ENCODE data around the gene SAPCD2. TPM values are rescaled to one million over a fixed set of nuclear protein-coding genes. Genes with fewer than 3 reads are reported as not detected.

The SAPCD2 gene
- total and polyA plus RNA-seq, 2 experiments from 2014 or later = 13.4 to 60.3 TPM

DNA sequence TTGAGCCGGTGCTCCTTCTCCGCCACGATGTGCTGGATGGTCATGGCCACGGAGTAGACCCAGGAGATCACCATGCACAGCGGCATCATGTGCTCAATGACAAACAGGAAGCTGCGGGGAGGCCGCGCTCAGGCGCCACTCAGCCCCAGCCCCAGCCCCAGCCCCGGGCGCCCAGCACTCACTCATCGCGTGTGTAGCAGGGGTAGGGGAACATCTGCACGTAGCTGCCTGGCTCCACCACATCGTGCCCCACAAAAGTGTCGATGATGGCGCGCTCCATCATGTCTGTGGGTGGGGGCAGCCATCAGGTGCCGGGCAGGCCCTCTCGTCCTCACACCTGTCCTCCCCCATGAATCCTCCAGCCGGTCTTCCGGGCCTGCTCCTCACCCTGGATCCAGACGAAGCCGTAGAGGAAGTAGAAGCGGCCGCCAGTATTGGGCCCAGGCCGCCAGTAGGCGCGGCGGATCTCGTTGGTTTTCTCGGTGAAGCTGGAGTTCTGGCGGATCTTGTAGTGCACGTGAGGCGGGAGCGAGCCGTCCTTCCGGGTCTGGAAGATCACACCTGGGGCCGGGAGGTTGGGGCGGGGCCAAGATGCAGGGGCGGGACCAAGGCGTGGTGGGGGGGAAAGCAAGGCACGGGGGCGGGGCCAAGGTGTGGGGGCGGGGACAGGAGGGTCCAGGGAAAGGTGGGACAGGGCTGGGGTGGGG is 52.4 kb downstream of the SAPCD2 start:
- Histone ChIP-seq H3F3A (replicated peaks; ENCODE audit: low read depth) (0 out of 2 replicates have a peak, but pooled peaks cover 3% of the 10 kb centered on the region), H3K27ac (ENCODE audit: low read depth) (no peak overlapping the region), H3K9me2 (ENCODE audit: insufficient read depth) (no peaks in the 10 kb centered on the region), H3K36me3 (ENCODE audit: insufficient read depth) (no peaks in the 10 kb centered on the region), H3K4me2 (no peak overlapping the region), H3K4me1 (ENCODE audit: insufficient read depth) (peaks cover 4% of the 10 kb centered on the region; the same call in 1 of the 2 replicates), H3K4me3 (no peak overlapping the region), H3K79me2 (replicated peaks; ENCODE audit: insufficient read depth) (no peaks in the 10 kb centered on the region), H2AFZ (no peak overlapping the region), H4K20me1 (replicated peaks; ENCODE audit: insufficient read depth) (no peaks in the 10 kb centered on the region), H3K27me3 (ENCODE audit: insufficient read depth) (no peaks in the 10 kb centered on the region)
- Mint-ChIP-seq H3K9me3 (no peaks in the 10 kb centered on the region), H3K27ac (no peak overlapping the region), H3K27me3 (ENCODE audit: insufficient read depth, low read depth, poor library complexity) (peaks cover 7% of the 10 kb centered on the region), H3K4me3 (no peak overlapping the region), H3K4me1 (no peaks in the 10 kb centered on the region; the same call in 2 of the 3 replicates), H3K36me3 (ENCODE audit: low read depth) (peaks cover 2% of the 10 kb centered on the region; the same call in 1 of the 3 replicates)
- TF ChIP-seq, protein P1, sequence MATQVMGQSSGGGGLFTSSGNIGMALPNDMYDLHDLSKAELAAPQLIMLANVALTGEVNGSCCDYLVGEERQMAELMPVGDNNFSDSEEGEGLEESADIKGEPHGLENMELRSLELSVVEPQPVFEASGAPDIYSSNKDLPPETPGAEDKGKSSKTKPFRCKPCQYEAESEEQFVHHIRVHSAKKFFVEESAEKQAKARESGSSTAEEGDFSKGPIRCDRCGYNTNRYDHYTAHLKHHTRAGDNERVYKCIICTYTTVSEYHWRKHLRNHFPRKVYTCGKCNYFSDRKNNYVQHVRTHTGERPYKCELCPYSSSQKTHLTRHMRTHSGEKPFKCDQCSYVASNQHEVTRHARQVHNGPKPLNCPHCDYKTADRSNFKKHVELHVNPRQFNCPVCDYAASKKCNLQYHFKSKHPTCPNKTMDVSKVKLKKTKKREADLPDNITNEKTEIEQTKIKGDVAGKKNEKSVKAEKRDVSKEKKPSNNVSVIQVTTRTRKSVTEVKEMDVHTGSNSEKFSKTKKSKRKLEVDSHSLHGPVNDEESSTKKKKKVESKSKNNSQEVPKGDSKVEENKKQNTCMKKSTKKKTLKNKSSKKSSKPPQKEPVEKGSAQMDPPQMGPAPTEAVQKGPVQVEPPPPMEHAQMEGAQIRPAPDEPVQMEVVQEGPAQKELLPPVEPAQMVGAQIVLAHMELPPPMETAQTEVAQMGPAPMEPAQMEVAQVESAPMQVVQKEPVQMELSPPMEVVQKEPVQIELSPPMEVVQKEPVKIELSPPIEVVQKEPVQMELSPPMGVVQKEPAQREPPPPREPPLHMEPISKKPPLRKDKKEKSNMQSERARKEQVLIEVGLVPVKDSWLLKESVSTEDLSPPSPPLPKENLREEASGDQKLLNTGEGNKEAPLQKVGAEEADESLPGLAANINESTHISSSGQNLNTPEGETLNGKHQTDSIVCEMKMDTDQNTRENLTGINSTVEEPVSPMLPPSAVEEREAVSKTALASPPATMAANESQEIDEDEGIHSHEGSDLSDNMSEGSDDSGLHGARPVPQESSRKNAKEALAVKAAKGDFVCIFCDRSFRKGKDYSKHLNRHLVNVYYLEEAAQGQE (IDR thresholded peaks at IDR 0.05; ENCODE audit: unreplicated experiment) = no peak
- no peak for TF ChIP-seq CREB1 (CRISPR knock-in tag; IDR thresholded peaks at IDR 0.05; ENCODE audit: low read depth)
- no peak for TF ChIP-seq STAT1 (IDR thresholded peaks at IDR 0.05; ENCODE audit: unreplicated experiment)
- no peak for TF ChIP-seq EZH2 (IDR thresholded peaks at IDR 0.05; ENCODE audit: low read depth, unreplicated experiment)
- no peak for TF ChIP-seq ETS1 (IDR thresholded peaks at IDR 0.05)
- DNase-seq (ENCODE audit: low spot score) (peak; percentile 65), ATAC-seq (peak; percentile 3; the same call in 2 of the 3 replicates)

DNA sequence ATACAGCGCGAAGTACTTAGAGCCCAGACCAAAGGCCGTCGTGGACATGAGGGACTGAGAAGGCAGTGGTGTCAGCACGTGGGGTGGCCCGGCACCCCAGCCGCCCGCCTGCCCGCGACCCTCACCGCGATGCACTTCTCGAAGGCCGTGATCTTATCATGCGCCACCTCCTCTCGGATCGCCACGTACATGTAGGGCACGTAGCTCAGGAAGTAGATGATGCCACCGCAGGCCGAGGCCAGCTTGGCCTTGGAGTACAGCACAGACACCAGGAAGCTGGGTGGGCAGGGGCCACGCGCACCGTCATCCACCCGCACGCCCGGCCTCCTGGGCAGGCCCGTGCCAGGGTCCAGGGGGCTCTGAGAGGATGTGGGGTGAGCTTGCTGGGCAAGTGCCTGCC is 53.3 kb downstream of the SAPCD2 start:
- no peaks in the 10 kb centered on the region for H3K9me3 Mint-ChIP-seq
- peaks cover 2% of the 10 kb centered on the region; the same call in 1 of the 3 replicates for H3K36me3 Mint-ChIP-seq (ENCODE audit: low read depth)
- H3K4me3 Mint-ChIP-seq = no peak overlapping the region
- H3K27me3 ChIP-seq (ENCODE audit: insufficient read depth) = no peaks in the 10 kb centered on the region
- H3K4me1 Mint-ChIP-seq = no peaks in the 10 kb centered on the region; the same call in 2 of the 3 replicates
- no peak overlapping the region for H3K27ac ChIP-seq (ENCODE audit: low read depth)
- no peaks in the 10 kb centered on the region for H3K79me2 ChIP-seq (replicated peaks; ENCODE audit: insufficient read depth)
- no peaks in the 10 kb centered on the region for H3F3A ChIP-seq (replicated peaks; ENCODE audit: low read depth)
- H3K4me2 ChIP-seq = no peak overlapping the region
- H2AFZ ChIP-seq = no peak overlapping the region
- no peak overlapping the region for H3K27ac Mint-ChIP-seq
- DNase-seq (ENCODE audit: low spot score) = no peak
- ATAC-seq = no peak
- no peaks in the 10 kb centered on the region for H3K36me3 ChIP-seq (ENCODE audit: insufficient read depth)
- H3K27me3 Mint-ChIP-seq (ENCODE audit: insufficient read depth, low read depth, poor library complexity) = peaks cover 6% of the 10 kb centered on the region
- H3K9me2 ChIP-seq (ENCODE audit: insufficient read depth) = no peaks in the 10 kb centered on the region
- H3K4me3 ChIP-seq = no peak overlapping the region
- no peaks in the 10 kb centered on the region for H4K20me1 ChIP-seq (replicated peaks; ENCODE audit: insufficient read depth)
- no peaks in the 10 kb centered on the region for H3K4me1 ChIP-seq (ENCODE audit: insufficient read depth)
- TF ChIP-seq EZH2phosphoT487 (IDR thresholded peaks at IDR 0.05; ENCODE audit: unreplicated experiment) (no peak), CREB1 (CRISPR knock-in tag; IDR thresholded peaks at IDR 0.05; ENCODE audit: low read depth) (no peak), EZH2 (IDR thresholded peaks at IDR 0.05; ENCODE audit: low read depth, unreplicated experiment) (no peak), ETS1 (IDR thresholded peaks at IDR 0.05) (no peak)
- TF ChIP-seq, protein P1 (IDR thresholded peaks at IDR 0.05; ENCODE audit: unreplicated experiment) = no peak
